Urinary bladder (tissue), 4 donors: Measurements from ENCODE around the gene PCGF6. TPM values are rescaled to one million over a fixed set of nuclear protein-coding genes. Genes with fewer than 3 reads are reported as not detected.
"Not testable (repeated sequence)": the region's sequence is repeated elsewhere in the genome, so short reads cannot be mapped to it uniquely, and the experiment has no call there.

Source experiments
- DNase-seq: peaks from one replicate; pipeline ENCODE4 v3.0.0-alpha.2; 2015; ENCODE audit errors: extremely low spot score
- H3K27ac ChIP-seq: one replicate; pipeline ENCODE4 v1.5.1; 2013; ENCODE audit warnings: low read depth, mild to moderate bottlenecking, moderate library complexity
- H3K36me3 ChIP-seq: one replicate; pipeline ENCODE4 v1.6.1; 2013; ENCODE audit warnings: mild to moderate bottlenecking, moderate library complexity; ENCODE audit not compliant: insufficient read depth
- H3K4me1 ChIP-seq: one replicate; pipeline ENCODE4 v1.6.1; 2013; ENCODE audit warnings: mild to moderate bottlenecking, moderate library complexity; ENCODE audit not compliant: insufficient read depth
- H3K4me3 ChIP-seq: one replicate; pipeline ENCODE4 v1.5.1; 2013; ENCODE audit warnings: low read depth, low read length
- WGBS: extraction: QIAGEN DNeasy Blood & Tissue Kit; methylation state at CpG from one replicate; pipeline ENCODE4 v1.1.7; 2013; 5-methylcytosine and 5-hydroxymethylcytosine counted together
- polyA plus RNA-seq: library from polyadenylated mRNA; stranded (reverse); fragments of 200-250 nt; gene quantifications from one replicate; pipeline ENCODE4 v1.2.3, GENCODE V29; 2013
- total RNA-seq: library from RNA; depleted of rRNA; stranded (reverse); fragments of >200 nt; gene quantifications from one replicate; pipeline ENCODE4 v1.2.3, GENCODE V29; 2014
- donor health status: healthy with polysubstance abuse.
- donor health status: healthy.

PCGF6 gene
- total RNA-seq: 14.9 TPM
- 10.1 TPM for polyA plus RNA-seq

- Histone ChIP-seq H3K36me3 (peaks cover 2% of the 10 kb centered on the region), H3K27ac (peak within 1 kb of the TSS; percentile 74), H3K4me1 (no peaks in the 10 kb centered on the region), H3K4me3 (peak within 1 kb of the TSS; percentile 99)
- DNase-seq: no peak
- WGBS: under 1% methylated on average over 82 of the region's 82 CpGs
Observed at GRCh38 chr10:103350517-103351260, at the start of gene PCGF6. TSS of gene PCGF6 (minus strand) at chr10:103351140. CDS start at chr10:103351066, 74 bp downstream.

GRCh38 chr10:103397191-103397825, 46.4 kb upstream of the PCGF6 start:
- Histone ChIP-seq H3K36me3 (no peaks in the 10 kb centered on the region), H3K4me1 (no peaks in the 10 kb centered on the region), H3K4me3 (peak overlapping the region; percentile 86), H3K27ac (no peak overlapping the region)
- DNase-seq: no peak
- 56% methylated on average over 19 of the region's 19 CpGs for WGBS

- peak overlapping the region; percentile 13 for H3K27ac ChIP-seq
- DNase-seq: no peak
- 0% methylated on average over 8 of the region's 8 CpGs for WGBS
- H3K4me1 ChIP-seq: no peaks in the 10 kb centered on the region
- no peaks in the 10 kb centered on the region for H3K36me3 ChIP-seq
- H3K4me3 ChIP-seq: peak overlapping the region; percentile 86
Observed at GRCh38 chr10:103396789-103397087, 45.8 kb upstream of the PCGF6 start.

- Histone ChIP-seq H3K4me3 (peak within 1 kb of the TSS; percentile 86), H3K27ac (peak within 1 kb of the TSS; percentile 74), H3K36me3 (no peaks in the 10 kb centered on the region), H3K4me1 (no peaks in the 10 kb centered on the region)
- under 1% methylated on average over 56 of the region's 56 CpGs for WGBS
- DNase-seq: peak; percentile 98
Observed at GRCh38 chr10:103396067-103396788, 45.3 kb upstream of the PCGF6 start, which contains the start of the genes ATP5MK and PDCD11. TSS of gene ATP5MK (minus strand) at chr10:103396475. CDS start at chr10:103392457, 4,018 bp downstream. TSS of gene PDCD11 (plus strand) at chr10:103396626. CDS start at chr10:103398427, 1,801 bp downstream.

- H3K27ac ChIP-seq: peak overlapping the region; percentile 74
- no peaks in the 10 kb centered on the region for H3K4me1 ChIP-seq
- peak overlapping the region; percentile 86 for H3K4me3 ChIP-seq
- 3% methylated on average over 11 of the region's 11 CpGs for WGBS
- no peak for DNase-seq
- H3K36me3 ChIP-seq: peaks cover under 1% of the 10 kb centered on the region
Observed at GRCh38 chr10:103395754-103396066, 44.8 kb upstream of the PCGF6 start.

GRCh38 chr10:103394180-103394579, 43.2 kb upstream of the PCGF6 start:
- Histone ChIP-seq H3K27ac (no peak overlapping the region), H3K36me3 (peaks cover 2% of the 10 kb centered on the region), H3K4me3 (no peak overlapping the region), H3K4me1 (no peaks in the 10 kb centered on the region)
- WGBS: 92% methylated on average over 14 of the region's 14 CpGs
- DNase-seq: no peak

GRCh38 chr10:103382769-103383168, 31.8 kb upstream of the PCGF6 start:
- Histone ChIP-seq H3K4me1 (no peaks in the 10 kb centered on the region), H3K27ac (no peak overlapping the region), H3K36me3 (peaks cover 3% of the 10 kb centered on the region), H3K4me3 (no peak overlapping the region)
- WGBS: 93% methylated on average over 5 of the region's 5 CpGs
- DNase-seq: no peak

GRCh38 chr10:103374263-103374662, 23.3 kb upstream of the PCGF6 start:
- DNase-seq: no peak
- Histone ChIP-seq H3K4me3 (no peak overlapping the region), H3K4me1 (peaks cover 1% of the 10 kb centered on the region), H3K36me3 (no peaks in the 10 kb centered on the region), H3K27ac (no peak overlapping the region)
- WGBS: 91% methylated on average over 5 of the region's 5 CpGs

- Histone ChIP-seq H3K36me3 (no peaks in the 10 kb centered on the region), H3K27ac (no peak overlapping the region), H3K4me1 (peaks cover 1% of the 10 kb centered on the region), H3K4me3 (no peak overlapping the region)
- 85% methylated on average over 3 of the region's 3 CpGs for WGBS
- DNase-seq: no peak
Observed at GRCh38 chr10:103373544-103373943, 22.6 kb upstream of the PCGF6 start.

- DNase-seq: peak; percentile 92
- H3K4me3 ChIP-seq: peak within 1 kb of the TSS; percentile 73
- no peaks in the 10 kb centered on the region for H3K36me3 ChIP-seq
- peaks cover 1% of the 10 kb centered on the region for H3K4me1 ChIP-seq
- peak within 1 kb of the TSS; percentile 46 for H3K27ac ChIP-seq
- WGBS: under 1% methylated on average over 81 of the region's 81 CpGs
Observed at GRCh38 chr10:103367782-103368518, 17.0 kb upstream of the PCGF6 start, which contains the start of gene TAF5. TSS of gene TAF5 (plus strand) at chr10:103367976. CDS start at chr10:103367990, 14 bp downstream.

GRCh38 chr10:103367379-103367781, 16.4 kb upstream of the PCGF6 start:
- peaks cover 1% of the 10 kb centered on the region for H3K4me1 ChIP-seq
- WGBS: 61% methylated on average over 10 of the region's 10 CpGs
- no peaks in the 10 kb centered on the region for H3K36me3 ChIP-seq
- H3K27ac ChIP-seq: no peak overlapping the region
- no peak for DNase-seq
- no peak overlapping the region for H3K4me3 ChIP-seq

GRCh38 chr10:103360791-103361190, 9.9 kb upstream of the PCGF6 start:
- not testable (repeated sequence) for H3K36me3 ChIP-seq, H3K4me1 ChIP-seq, H3K4me3 ChIP-seq, DNase-seq, H3K27ac ChIP-seq
- 93% methylated on average over 9 of the region's 9 CpGs for WGBS

GRCh38 chr10:103359493-103359892, 8.6 kb upstream of the PCGF6 start:
- H3K4me3 ChIP-seq, H3K27ac ChIP-seq, H3K36me3 ChIP-seq, DNase-seq, H3K4me1 ChIP-seq: not testable (repeated sequence)
- WGBS: 97% methylated on average over 4 of the region's 4 CpGs
